Cardiac fibroblast (primary cell): ENCODE results near the gene SP3.
A peak's percentile ranks its signal among the peaks of the same experiment; 100 is the strongest.

Experiments
- DNase-seq, 2 donors: peaks; one replicate each; pipeline versions ENCODE4 v3.0.0 to v3.0.0-alpha.2; 2010; ENCODE audit warnings: low read depth in 2 of 2
- H3K4me3 ChIP-seq, 2 donors: replicated peaks in 1 of 2; 1 replicate in 1 of 2; 2 replicates in 1 of 2; pipeline ENCODE4 v1.5.1; 2011; ENCODE audit warnings: low read depth in 2 of 2, low read length in 2 of 2, mild to moderate bottlenecking in 2 of 2, moderate library complexity in 1 of 2
- CTCF ChIP-seq: IDR thresholded peaks from one replicate; pipeline ENCODE4 v1.5.1; 2011; ENCODE audit warnings: low read depth, mild to moderate bottlenecking, low read length, inconsistent platforms

Gene SP3

GRCh38 chr2:173983391-173983871, 18.3 kb upstream of the SP3 start:
- DNase-seq = peak; percentile 34 to 86
- TF ChIP-seq CTCF = no peak
- no peak overlapping the region for H3K4me3 ChIP-seq

- peak; percentile 44 to 86 for DNase-seq
- no peak for TF ChIP-seq CTCF
- H3K4me3 ChIP-seq = no peak overlapping the region
Measured at GRCh38 chr2:173982918-173983317, 17.7 kb upstream of the SP3 start.

GRCh38 chr2:173982182-173982714, 17.1 kb upstream of the SP3 start:
- DNase-seq = no peak
- TF ChIP-seq CTCF = no peak
- no peak overlapping the region for H3K4me3 ChIP-seq

GRCh38 chr2:173981520-173981919, 16.3 kb upstream of the SP3 start:
- TF ChIP-seq CTCF = no peak
- no peak for DNase-seq
- no peak overlapping the region for H3K4me3 ChIP-seq

- no peak overlapping the region for H3K4me3 ChIP-seq
- DNase-seq = peak; percentile 62 to 88
- TF ChIP-seq CTCF = no peak
Measured at GRCh38 chr2:173979751-173980351, 14.7 kb upstream of the SP3 start.

GRCh38 chr2:173978447-173978846, 13.3 kb upstream of the SP3 start:
- H3K4me3 ChIP-seq = no peak overlapping the region
- peak in 1 of 2 donors; percentile 41 for DNase-seq
- no peak for TF ChIP-seq CTCF

- DNase-seq = no peak
- no peak overlapping the region for H3K4me3 ChIP-seq
Measured at GRCh38 chr2:173972636-173973035, 7.5 kb upstream of the SP3 start.

More at GRCh38 chr2:173972636-173973035, 7.5 kb upstream of the SP3 start:
- no peak for TF ChIP-seq CTCF
